NCI-H1436 (cell line): ENCODE data around the gene NPLOC4.

Source experiments
- DNase-seq: peaks from one replicate; lab custom pipeline; 2025; lab: John Stamatoyannopoulos, UW

Gene NPLOC4

GRCh38 chr17:81583589-81584342, 53.1 kb downstream of the NPLOC4 start:
- no peak for DNase-seq

- no peak for DNase-seq
Measured at GRCh38 chr17:81582749-81583148, 54.2 kb downstream of the NPLOC4 start.

- no peak for DNase-seq
Measured at GRCh38 chr17:81582341-81582740, 54.6 kb downstream of the NPLOC4 start.

- DNase-seq: no peak
Measured at GRCh38 chr17:81581758-81582157, 55.2 kb downstream of the NPLOC4 start.

GRCh38 chr17:81580481-81580880, 56.4 kb downstream of the NPLOC4 start:
- no peak for DNase-seq

- no peak for DNase-seq
Measured at GRCh38 chr17:81579821-81580321, 57.0 kb downstream of the NPLOC4 start.

- DNase-seq: no peak
Measured at GRCh38 chr17:81579298-81579697, 57.6 kb downstream of the NPLOC4 start.

- no peak for DNase-seq
Measured at GRCh38 chr17:81578561-81579225, 58.2 kb downstream of the NPLOC4 start.

- no peak for DNase-seq
Measured at GRCh38 chr17:81578038-81578441, 58.9 kb downstream of the NPLOC4 start.

- DNase-seq: no peak
Measured at GRCh38 chr17:81577278-81578000, 59.5 kb downstream of the NPLOC4 start.

- no peak for DNase-seq
Measured at GRCh38 chr17:81576621-81577277, 60.2 kb downstream of the NPLOC4 start.

- DNase-seq: no peak
Measured at GRCh38 chr17:81575836-81576235, 61.1 kb downstream of the NPLOC4 start.

GRCh38 chr17:81574643-81574956, 62.3 kb downstream of the NPLOC4 start:
- DNase-seq: no peak

- peak; percentile 33 for DNase-seq
Measured at GRCh38 chr17:81573794-81574642, 62.9 kb downstream of the NPLOC4 start.

GRCh38 chr17:81572563-81573168, 64.2 kb downstream of the NPLOC4 start:
- no peak for DNase-seq

GRCh38 chr17:81570964-81571363, 65.9 kb downstream of the NPLOC4 start:
- DNase-seq: no peak

- no peak for DNase-seq
Measured at GRCh38 chr17:81569986-81570514, 66.9 kb downstream of the NPLOC4 start.

GRCh38 chr17:81568416-81568815, 68.5 kb downstream of the NPLOC4 start:
- DNase-seq: no peak

GRCh38 chr17:81567191-81567590, 69.7 kb downstream of the NPLOC4 start:
- DNase-seq: no peak

GRCh38 chr17:81566461-81567126, 70.3 kb downstream of the NPLOC4 start:
- DNase-seq: no peak
